ENCODE data around the gene TAS2R41.

TAS2R41 gene

GRCh38 chr7:143447466-143447865, 30.2 kb upstream of the TAS2R41 start:
- H3K4me3 ChIP-seq (ENCODE audit: low read length) = no peak overlapping the region
- no peak for TF ChIP-seq CTCF (IDR thresholded peaks at IDR 0.05; ENCODE audit: insufficient read depth, low read depth, low read length, missing control alignments)
- DNase-seq (ENCODE audit: low read depth) = no peak

- no peak for DNase-seq (ENCODE audit: low read depth)
- no peak for TF ChIP-seq CTCF (IDR thresholded peaks at IDR 0.05; ENCODE audit: insufficient read depth, low read depth, low read length, missing control alignments)
- H3K4me3 ChIP-seq (ENCODE audit: low read length) = no peak overlapping the region
These were observed 29.2 kb upstream of the TAS2R41 start for GRCh38 chr7:143448429-143448828.

GRCh38 chr7:143449793-143450192, 27.9 kb upstream of the TAS2R41 start:
- TF ChIP-seq CTCF (IDR thresholded peaks at IDR 0.05; ENCODE audit: insufficient read depth, low read depth, low read length, missing control alignments) = no peak
- no peak overlapping the region for H3K4me3 ChIP-seq (ENCODE audit: low read length)
- no peak for DNase-seq (ENCODE audit: low read depth)

- no peak overlapping the region for H3K4me3 ChIP-seq (ENCODE audit: low read length)
- no peak for DNase-seq (ENCODE audit: low read depth)
- no peak for TF ChIP-seq CTCF (IDR thresholded peaks at IDR 0.05; ENCODE audit: insufficient read depth, low read depth, low read length, missing control alignments)
These were observed 26.6 kb upstream of the TAS2R41 start for GRCh38 chr7:143451122-143451521.

- no peak for DNase-seq (ENCODE audit: low read depth)
- no peak overlapping the region for H3K4me3 ChIP-seq (ENCODE audit: low read length)
- no peak for TF ChIP-seq CTCF (IDR thresholded peaks at IDR 0.05; ENCODE audit: insufficient read depth, low read depth, low read length, missing control alignments)
These were observed 25.9 kb upstream of the TAS2R41 start for GRCh38 chr7:143451746-143452145.

GRCh38 chr7:143452495-143452894, 25.2 kb upstream of the TAS2R41 start:
- DNase-seq (ENCODE audit: low read depth) = no peak
- no peak overlapping the region for H3K4me3 ChIP-seq (ENCODE audit: low read length)
- TF ChIP-seq CTCF (IDR thresholded peaks at IDR 0.05; ENCODE audit: insufficient read depth, low read depth, low read length, missing control alignments) = no peak

- no peak overlapping the region for H3K4me3 ChIP-seq (ENCODE audit: low read length)
- DNase-seq (ENCODE audit: low read depth) = peak; percentile 25
- no peak for TF ChIP-seq CTCF (IDR thresholded peaks at IDR 0.05; ENCODE audit: insufficient read depth, low read depth, low read length, missing control alignments)
These were observed 23.5 kb upstream of the TAS2R41 start for GRCh38 chr7:143454091-143454680.
